Measurements from ENCODE around the gene VAMP5. TPM values are rescaled to one million over a fixed set of nuclear protein-coding genes. Genes with fewer than 3 reads are reported as not detected.

VAMP5 gene
- total and polyA plus RNA-seq, 9 of the 15 experiments (the other 6 are each of a cell fraction or from before 2014, with no cell fraction given), result 0.54 to 1.9 (median 1.5) TPM; not detected in 2

DNA sequence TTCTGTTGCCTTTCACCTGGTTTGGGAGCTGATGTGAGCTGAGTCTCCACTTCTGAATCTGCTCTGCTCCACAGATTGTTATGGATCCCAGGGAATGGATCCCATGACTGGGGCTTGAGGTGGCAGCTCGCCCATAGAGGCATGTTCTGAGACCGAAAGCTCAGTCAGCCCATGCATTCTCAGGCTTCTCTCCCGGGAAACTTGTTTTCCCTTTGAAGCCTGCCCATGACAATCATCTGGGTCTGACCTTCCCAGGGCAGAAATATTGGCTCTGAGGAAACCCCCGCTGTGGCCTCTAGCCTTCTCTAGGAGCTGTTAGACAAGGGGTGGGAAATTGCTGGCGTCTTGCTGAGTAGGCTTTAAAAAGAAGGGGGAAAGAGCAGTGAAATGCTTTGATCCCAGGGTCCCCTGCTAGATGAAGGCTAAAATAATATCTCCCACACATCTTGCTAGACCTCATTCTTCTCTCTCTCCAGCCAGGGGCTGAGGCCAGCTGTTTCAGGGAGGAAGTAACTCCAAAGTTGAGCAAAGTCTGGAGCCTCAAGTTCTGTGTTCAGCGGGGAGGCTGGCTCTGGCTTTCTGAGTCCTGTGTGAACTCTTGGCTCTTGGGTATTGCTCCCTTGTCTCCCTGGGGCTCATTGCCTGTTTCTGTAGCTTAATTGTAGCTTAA, 4.8 kb upstream of the VAMP5 start (continued):
- TF ChIP-seq, protein P1, sequence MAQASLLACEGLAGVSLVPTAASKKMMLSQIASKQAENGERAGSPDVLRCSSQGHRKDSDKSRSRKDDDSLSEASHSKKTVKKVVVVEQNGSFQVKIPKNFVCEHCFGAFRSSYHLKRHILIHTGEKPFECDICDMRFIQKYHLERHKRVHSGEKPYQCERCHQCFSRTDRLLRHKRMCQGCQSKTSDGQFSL (CRISPR knock-in tag; IDR thresholded peaks at IDR 0.05), result no peak
- TF ChIP-seq, protein P1 (tag; IDR thresholded peaks at IDR 0.05), result no peak
- TF ChIP-seq GATA2 (CRISPR knock-in tag; IDR thresholded peaks at IDR 0.05), result peak; percentile 19; the same call in 1 of the 2 replicates
- TF ChIP-seq HES1 (IDR thresholded peaks at IDR 0.05; ENCODE audit: low read depth), result no peak
- TF ChIP-seq ETV6 (IDR thresholded peaks at IDR 0.05; ENCODE audit: borderline replicate concordance in 1 of 2, low read depth in 2 of 2, low read length in 1 of 2), result 0 out of 4 replicates have a peak, but pooled peaks of 1 of the 2 experiments have one; percentile 25
- TF ChIP-seq ETV6 (CRISPR knock-in tag; IDR thresholded peaks at IDR 0.05; ENCODE audit: borderline replicate concordance), result no peak
- TF ChIP-seq CCAR2 (IDR thresholded peaks at IDR 0.05; ENCODE audit: low read depth, low read length), result no peak
- no peak for TF ChIP-seq CREBBP (IDR thresholded peaks at IDR 0.05; ENCODE audit: low read depth, low read length)
- no peak for TF ChIP-seq ZKSCAN3 (CRISPR knock-in tag; IDR thresholded peaks at IDR 0.05)
- TF ChIP-seq ZNF707 (CRISPR knock-in tag; conservative IDR thresholded peaks at IDR 0.05), result no peak
- TF ChIP-seq ZNF316 (IDR thresholded peaks at IDR 0.05), result peak; percentile 57
- TF ChIP-seq ZNF445 (CRISPR knock-in tag; IDR thresholded peaks at IDR 0.05; ENCODE audit: low read depth), result no peak
- TF ChIP-seq SIN3A (IDR thresholded peaks at IDR 0.05; ENCODE audit: borderline replicate concordance in 2 of 2, control insufficient read depth in 1 of 2, low read depth in 2 of 2, low read length in 2 of 2), result no peak
- peak; percentile 43 for TF ChIP-seq C11orf30 (IDR thresholded peaks at IDR 0.05; ENCODE audit: low read depth)
- no peak for TF ChIP-seq HNRNPUL1 (IDR thresholded peaks at IDR 0.05; ENCODE audit: low read length)
- TF ChIP-seq, protein P2, sequence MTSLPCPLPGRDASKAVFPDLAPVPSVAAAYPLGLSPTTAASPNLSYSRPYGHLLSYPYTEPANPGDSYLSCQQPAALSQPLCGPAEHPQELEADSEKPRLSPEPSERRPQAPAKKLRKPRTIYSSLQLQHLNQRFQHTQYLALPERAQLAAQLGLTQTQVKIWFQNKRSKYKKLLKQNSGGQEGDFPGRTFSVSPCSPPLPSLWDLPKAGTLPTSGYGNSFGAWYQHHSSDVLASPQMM (CRISPR knock-in tag; IDR thresholded peaks at IDR 0.05), result no peak
- TF ChIP-seq, protein P3, sequence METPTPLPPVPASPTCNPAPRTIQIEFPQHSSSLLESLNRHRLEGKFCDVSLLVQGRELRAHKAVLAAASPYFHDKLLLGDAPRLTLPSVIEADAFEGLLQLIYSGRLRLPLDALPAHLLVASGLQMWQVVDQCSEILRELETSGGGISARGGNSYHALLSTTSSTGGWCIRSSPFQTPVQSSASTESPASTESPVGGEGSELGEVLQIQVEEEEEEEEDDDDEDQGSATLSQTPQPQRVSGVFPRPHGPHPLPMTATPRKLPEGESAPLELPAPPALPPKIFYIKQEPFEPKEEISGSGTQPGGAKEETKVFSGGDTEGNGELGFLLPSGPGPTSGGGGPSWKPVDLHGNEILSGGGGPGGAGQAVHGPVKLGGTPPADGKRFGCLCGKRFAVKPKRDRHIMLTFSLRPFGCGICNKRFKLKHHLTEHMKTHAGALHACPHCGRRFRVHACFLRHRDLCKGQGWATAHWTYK (CRISPR knock-in tag; IDR thresholded peaks at IDR 0.05), result no peak
- TF ChIP-seq GTF2A2 (tag; IDR thresholded peaks at IDR 0.05), result no peak

All from K562 (cell line).